Activated gamma-delta T cell (primary cell): ENCODE results near the gene SHISA9.

Experiments
- DNase-seq: peaks from one replicate; lab custom pipeline; 2025; lab: John Stamatoyannopoulos, UW

Gene SHISA9

DNA sequence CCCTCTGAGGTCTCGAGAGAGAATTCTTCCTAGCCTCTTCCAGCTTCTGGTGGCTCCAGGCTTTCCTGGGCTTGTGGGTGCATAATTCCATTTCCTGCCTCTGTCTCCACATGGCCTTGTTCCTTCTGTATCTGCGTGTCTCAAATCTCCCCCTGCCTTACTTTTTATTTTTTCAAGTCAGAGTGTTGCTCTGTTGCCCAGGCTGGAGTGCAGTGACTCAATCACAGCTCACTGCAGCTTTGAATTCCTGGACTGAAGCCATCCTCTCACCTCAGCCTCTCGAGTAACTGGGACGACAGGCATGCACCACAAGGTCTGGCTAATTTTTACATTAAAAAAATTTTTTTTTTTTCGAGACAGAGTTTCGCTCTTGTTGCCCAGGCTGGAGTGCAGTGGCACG lies 120.6 kb downstream of the SHISA9 start:
- DNase-seq: no peak

DNA sequence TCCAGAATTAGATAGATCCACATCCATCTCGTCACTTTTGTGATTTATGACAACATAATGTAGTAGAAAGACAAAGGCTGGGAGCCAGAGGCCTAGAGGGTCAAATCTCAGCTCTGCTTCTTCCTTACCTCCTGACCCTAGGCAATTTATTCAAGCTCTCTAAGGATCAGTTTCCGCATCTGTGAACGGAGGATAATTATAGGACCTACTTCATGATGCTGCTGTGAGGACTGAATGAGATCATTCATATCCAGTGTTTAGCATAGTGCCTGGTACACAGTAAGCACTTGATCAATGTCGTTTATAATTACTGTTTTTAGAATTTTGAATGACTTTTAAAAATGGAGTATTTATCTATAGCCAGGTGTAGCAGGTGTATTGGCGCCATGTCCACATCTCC lies 128.4 kb downstream of the SHISA9 start:
- no peak for DNase-seq

DNA sequence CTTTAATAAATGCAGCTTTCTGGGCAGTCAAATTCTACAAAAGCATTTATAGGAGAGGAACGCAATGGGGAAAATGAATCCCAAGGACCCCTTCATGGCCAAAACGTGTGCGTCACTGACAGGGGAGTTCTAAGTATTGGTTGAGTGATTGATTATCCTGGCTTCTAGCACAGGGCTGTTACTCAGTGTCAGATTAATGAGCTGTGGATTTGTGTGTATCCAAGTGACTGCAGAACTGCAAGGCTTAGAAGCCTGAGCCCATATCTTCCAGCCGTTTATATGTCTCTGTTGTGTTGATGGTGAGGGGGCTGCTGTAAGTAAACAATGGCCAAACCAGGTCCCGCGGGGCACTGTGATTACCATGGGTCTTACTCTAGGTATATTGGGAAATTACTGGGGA lies 129.4 kb downstream of the SHISA9 start:
- DNase-seq: no peak

DNA sequence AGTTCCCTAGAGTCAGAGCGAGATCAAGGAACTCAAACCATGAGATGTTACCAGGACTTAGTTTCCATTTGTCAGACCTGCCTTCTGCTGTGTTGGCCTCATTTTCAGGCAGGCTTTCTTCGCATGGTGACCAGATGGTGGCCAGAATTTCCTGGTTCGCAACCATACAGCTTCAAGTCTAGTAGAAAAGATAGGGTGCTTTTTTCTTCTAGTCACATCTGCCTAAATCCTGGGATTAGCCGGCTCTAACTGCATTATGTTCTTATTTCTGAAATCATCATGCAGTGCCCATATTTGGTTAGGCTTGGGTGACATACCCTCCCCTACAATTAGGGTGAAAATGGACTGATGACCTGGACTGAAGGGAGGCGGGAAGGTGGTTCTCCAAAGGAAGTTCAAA lies 131.5 kb downstream of the SHISA9 start:
- no peak for DNase-seq

DNA sequence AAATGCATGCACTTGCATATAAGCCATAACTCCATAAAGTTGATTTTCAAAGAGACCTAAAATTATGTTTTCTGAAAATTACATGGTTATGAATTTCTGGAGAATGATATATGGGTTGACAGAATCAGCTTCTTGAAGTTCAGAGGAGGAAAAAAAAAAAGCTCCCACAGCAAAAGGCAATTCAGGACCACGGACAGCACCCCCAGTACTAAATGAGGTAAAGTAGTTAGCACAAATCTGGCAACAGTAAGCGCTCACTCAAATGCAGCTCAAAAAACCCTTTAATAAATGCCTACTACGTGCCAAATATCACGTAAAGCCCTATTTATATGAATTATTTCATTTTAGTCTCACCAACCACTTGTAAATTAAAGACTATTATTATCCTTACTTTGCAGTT lies 135.2 kb downstream of the SHISA9 start:
- no peak for DNase-seq

DNA sequence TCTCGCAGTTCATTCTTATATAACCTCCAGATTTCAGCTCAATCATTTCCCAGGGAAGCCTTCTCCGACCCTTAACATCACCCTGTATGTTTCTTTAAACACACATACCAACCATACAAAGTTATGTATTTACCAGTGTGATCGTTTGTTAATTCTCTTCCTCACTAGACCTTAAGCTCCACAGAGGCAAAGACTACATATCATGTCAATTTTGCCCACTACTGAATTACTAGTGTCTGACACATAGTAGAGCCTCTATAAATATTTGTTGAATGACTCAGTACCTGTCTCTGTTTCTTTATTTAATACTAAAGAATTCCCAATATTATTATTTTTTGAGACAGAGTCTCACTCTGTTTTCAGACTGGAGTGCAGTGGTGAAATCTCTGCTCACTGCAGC lies 137.2 kb downstream of the SHISA9 start:
- no peak for DNase-seq

DNA sequence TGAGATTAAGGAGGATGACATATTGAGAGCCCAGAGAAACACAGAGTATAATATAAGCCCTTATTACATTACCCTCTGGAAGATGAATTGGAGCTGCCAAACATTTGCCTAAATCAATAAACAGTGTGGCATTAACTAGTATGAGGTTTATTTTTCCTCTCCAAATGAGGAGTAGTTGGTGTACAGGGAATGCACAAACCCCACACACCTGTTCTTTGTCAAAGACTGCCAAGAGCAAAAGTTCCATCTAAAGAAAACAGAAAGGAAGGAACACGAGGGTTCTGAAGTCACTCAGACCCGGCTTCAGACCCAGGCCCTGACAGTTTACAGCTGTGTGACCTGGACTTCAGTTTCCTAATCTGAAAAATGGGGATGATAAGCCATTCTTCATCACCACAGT lies 138.1 kb downstream of the SHISA9 start:
- DNase-seq: no peak

DNA sequence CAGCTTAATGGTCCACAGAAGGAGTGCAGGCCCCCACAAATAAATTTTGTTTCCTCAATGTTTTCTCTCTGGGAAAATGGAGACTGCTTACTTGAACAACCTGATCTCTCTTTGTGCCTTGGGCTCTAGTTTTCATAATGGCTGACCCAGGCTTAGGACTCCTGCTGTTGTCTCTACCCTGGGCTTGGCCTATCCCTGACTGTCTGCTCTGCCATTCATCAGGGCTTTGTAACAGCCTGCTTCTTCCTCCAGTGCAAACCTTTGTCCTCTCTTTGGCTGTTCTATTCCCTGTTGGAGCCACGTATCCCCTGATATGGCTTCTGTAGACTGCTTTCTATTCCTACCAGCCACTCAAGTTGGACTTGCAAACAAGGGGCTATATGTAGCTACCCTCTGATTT lies 139.8 kb downstream of the SHISA9 start:
- DNase-seq: no peak

DNA sequence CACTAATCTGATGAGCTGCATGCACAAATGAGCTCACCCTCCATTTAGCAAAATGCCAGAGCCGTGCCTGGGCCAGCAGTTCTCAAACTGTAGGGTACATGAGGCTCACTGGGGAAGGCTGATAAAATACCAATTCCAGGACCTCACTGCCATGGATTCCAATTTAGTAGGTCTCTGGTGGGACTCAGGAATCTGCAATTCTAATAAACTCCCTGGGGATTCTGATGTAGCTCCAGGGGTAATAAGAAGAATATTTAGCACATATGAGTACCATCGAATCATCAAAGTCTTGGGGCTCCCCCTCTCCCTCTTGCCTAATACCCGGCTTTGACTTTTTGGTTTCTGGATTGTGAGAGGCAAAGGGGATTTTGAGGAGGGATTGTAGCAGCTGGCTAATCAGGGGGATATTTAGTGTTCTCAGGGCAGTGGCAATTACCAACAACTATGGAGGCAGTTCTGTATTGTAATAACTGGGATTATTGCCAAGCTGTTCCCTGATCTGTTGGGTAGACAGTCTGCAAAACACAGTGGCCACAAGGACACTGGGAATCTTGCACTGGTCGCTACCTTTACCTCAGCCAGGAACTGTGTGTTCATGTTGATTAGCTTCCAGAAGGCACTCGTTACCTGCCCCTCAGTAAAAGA lies 140.4 kb downstream of the SHISA9 start:
- DNase-seq: no peak

DNA sequence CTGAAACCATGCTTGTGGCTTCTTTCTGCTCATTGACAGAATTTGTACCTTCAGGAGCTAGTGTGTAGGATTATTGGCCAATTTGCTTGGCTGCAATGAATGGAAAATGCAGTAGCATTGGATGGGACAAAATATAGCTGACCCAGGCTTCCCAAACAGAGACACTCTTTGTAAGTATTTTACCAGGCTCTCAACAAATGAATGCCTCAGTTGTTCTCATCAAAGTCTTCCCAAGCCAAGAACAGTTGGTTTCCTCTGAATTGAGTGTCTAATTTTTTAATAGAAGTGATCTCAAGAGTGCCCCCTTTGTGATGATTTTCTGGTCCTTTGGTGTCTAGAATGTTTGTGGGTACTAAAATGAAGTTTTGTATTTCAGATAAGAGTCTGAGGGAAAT lies 140.9 kb downstream of the SHISA9 start:
- DNase-seq: no peak

DNA sequence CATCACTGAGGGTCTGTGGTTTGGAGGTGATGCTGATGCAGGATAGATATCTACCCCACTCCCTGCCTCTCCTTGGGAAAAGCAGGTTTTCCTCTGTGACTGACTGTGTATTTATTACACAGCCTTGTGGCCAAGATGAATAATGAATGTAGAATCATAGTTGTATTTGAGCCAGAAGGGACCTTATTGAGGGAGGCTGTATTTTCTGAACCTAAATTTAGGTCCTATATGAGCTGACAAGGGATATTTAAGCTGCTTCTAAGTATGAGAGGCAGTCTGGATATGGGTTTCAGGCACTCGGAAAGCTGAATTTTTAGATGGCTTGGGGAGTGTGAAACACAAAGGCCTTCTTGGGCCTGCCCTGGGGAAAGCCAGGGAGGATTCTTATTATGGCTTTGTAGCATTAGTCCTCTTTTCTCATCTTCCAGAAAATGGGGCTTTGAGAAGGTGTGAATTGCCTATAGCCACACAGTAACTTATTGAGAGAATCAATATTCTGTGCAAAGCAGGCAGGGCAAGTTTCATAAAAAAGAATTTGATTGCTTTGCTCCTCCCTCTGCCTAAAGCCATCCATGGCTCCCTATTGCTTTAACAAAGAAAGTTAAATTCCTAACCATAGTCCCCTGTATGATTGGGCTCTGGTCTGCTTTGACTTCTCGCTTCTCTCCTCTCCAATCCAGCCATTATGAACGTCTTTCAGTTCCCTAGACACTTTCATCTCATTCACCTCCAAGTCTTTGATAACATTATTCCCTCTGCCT lies 144.8 kb downstream of the SHISA9 start:
- DNase-seq: no peak

DNA sequence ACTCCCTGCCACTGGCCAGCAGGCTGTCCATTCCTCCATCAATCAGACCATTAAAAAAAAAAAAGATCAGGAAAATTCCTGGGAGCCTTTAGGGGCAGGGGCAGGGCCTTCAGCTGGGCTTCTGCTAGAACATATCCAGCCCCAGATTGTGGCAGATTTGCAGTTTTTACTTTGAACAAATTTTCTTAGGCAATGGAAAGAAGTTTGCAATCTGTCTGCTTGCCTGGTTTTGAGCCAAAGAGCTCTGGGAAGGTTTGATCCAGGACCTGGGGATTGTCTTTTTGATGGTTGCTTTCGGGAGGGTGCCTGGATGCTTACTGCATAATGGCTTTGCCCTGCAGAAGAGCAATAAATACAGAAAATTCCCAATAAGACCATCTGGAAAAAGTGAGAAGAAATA lies 145.9 kb downstream of the SHISA9 start:
- no peak for DNase-seq

DNA sequence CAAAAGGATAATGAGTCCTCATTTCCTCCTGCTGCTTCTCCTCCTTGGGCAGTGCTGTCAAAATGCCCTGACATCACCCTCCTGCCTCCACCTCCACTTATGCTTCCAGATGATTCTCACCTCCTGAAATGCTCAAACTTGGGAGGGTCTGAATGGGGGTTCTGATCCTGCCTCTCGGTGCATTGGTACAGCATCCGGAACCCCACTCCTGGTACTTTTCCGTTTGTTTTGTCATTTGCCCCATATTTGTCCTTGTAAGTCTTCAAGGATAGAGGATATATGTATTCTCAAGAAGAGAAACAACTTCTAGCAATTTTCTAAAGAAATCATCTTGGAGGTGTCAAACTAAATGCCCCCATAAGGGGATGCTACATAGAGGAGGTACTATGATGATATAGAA lies 148.3 kb downstream of the SHISA9 start:
- no peak for DNase-seq

DNA sequence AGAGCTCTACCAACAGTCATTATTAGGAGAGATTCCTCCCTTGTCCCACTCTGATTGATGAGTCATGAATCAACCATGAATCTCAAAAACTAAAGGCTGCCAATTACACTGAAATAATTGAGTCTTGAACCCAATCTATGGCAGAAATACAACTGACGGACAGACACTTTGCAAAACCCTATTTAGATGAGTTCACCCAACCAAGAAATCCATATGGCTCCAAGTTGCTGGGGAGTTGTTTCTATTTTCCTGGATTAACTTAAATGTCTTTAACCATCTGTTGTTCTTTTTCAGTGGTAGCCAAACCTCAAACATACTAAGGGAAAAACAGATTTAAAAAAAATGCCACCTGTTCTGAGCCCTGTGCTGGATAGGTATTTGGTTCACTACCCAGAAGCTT lies 151.0 kb downstream of the SHISA9 start:
- no peak for DNase-seq

DNA sequence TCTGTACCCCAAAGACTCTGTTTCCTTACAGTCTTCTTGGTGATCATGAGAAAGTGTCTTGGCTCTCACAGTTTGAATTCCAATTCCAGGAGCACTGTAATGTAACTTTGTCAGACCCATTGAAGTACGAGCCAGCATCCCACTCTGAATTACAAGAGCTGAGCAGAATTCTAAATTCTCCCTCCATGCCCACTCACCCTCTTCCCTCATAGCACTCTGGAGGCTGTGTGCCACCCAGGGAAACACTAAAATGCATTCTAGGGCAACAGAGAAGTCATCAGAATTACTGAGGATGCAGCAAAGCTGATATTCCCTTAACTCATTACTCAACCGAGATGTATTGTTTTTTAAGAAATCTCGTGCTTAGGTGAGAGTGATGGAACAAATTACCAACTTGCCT lies 154.1 kb downstream of the SHISA9 start:
- no peak for DNase-seq

DNA sequence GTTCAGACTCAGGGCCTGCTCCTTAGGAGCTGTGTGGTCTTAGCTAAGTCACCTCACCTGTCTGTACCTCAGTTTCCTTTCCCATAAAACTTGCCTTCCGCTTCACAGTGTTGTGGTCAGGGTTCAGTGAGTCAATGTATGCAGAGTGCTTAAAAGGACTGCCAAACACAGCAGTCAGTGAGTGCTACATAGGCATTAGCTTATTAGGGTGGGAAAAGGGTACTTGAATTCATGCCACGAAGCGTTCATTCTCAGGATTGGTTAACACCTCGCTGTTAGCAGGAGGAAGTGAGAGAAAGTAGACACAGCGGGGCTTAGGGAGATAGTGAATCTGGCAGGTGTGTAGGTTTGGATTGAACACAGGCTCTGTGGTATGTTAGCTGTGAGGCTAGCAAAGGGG lies 155.2 kb downstream of the SHISA9 start:
- no peak for DNase-seq

DNA sequence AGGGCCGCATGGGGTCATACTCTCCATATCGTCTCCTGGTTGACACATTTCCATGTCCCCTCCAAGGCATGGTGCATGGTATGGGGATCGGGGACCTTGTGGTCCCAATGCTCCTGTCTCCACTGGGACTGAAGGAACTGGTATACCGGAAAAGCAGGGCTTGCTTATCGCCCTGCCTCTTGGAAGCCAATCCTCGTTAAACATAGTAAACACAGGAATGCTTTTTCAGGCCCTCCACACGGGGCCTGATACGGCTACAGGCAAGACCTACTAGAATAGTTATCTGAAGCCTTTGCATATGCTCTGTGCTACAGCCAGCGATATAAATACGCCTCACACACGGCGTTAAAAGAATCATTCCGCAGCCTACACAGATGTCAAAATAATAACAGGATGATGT lies 159.5 kb downstream of the SHISA9 start:
- no peak for DNase-seq

DNA sequence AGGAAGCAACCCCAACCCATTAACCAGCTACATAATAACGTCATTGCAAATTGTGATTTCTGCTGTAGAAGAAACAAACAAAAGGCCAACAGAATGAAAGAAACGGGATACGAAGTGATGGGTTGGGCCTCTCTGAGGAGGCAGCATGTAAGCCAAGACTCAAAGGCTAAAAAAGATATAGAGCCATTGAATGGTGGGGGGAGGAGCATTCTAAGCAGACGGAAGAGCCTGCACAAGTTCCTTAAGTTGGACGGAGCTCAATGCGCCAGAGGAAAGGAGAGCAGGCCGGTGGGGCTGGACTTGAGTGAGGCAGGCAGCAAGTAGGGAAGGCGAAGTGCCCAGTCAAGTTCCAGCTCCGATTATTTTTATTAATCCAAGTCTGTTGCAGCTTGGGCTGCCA lies 160.3 kb downstream of the SHISA9 start:
- DNase-seq: no peak

DNA sequence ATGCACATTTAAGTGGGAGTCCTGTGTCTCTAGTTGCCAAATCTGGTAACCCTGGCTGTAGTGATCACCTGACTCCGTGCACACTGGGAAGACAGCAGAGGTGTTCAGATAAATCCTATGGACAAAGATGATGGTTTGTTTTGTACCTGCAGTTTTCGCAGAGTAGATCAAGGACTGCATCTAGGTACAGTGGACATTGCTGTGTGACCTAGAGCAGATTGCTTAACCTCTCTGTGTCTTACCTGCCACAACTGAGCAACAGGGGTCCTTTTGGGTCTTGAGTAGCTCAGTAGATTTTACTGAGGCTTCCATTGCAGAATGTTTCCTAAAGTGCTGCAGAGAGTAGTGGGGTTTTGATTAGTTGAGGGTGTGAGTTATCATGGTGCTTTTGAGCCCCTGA lies 160.8 kb downstream of the SHISA9 start:
- no peak for DNase-seq

DNA sequence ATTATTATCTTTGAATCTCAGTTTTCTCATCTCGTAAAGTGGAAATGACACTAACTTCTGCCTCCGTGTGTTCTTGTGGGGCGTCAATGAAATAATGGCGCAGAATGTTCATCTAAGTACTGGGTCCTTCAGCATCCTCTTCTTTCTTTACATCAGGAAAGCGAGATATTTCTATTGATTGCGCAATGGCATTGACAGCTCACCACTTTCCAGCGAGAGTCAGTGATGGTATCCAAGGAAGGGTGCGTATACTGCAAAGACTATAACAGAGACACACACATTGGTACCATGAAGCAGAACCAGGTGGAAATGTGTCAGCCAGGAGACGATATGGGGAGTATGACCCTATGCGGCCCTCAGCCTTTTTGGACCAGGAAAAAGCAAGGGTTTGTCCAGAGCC lies 162.1 kb downstream of the SHISA9 start:
- no peak for DNase-seq

DNA sequence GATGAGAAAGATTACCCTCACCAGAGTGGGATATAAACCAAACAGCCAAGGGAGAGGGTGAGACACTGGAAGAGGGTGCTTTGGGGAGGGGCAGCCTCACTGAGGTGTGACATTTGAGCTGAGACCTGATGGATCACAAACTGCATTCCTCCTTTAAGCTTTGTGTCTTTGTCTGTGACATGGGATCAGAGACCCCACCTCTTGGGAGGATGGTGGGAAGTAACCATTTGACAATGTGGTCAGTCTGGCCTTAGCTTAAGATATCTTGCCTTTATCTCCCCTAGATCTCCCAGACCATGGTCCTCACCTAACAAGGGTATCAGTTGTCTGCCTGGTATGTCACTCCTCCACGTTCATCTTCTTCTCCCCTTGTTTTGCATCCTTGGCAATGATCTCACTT lies 163.4 kb downstream of the SHISA9 start:
- no peak for DNase-seq

DNA sequence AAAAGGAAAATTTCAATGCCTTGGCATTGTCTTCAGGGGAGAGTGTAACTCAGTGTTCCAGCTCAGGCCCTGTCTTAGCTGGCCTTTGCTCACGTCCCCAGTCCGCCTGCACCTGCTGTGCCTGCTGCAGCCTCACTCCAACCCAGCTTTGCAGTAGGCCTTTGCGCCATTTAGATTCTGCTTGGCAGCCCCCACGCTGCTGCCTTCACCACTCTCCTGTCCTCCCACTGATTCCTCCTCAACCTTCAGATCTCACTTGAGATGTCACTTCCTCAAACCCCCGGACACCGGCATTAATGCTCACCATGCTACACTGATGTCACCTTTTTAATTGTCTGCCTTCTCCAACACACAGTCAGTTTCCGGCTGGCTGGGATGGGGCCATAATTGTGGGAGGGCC lies 166.2 kb downstream of the SHISA9 start:
- no peak for DNase-seq

DNA sequence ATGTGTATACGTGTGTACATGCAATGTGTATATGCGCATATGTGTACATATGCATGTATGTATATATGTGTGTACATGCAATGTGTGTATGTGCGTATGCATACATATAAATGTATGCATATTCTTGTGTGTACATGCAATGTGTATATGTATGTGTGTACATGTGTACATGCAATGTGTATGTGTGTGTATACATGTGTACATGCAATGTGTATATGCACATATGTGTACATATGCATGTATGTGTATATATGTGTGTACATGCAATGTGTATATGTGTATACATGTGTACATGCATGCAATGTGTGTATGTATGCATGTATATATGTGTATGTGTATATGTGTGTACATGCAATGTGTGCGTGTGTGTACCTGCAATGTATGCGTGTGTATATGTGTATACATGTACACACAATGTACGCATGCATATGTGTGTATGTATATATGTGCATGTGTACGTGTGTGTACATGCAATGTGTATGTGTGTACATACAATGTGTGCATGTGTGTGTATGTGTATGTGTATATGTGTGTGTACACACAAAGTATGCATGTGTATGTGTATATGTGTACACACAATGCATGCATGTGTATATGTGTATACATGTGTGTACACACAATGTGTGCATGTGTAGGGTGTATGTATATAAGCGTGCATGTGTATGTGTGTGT lies 167.7 kb downstream of the SHISA9 start:
- no peak for DNase-seq
